K562 (cell line): ENCODE data around the gene CD47. TPM values are rescaled to one million over a fixed set of nuclear protein-coding genes. Genes with fewer than 3 reads are reported as not detected.
A peak's percentile ranks its signal among the peaks of the same experiment; 100 is the strongest.

Experiments used
- ADNP ChIP-seq: fragments of 200-800 bp; sonication (Bioruptor generic); IDR thresholded peaks from 2 replicates; pipeline ENCODE4 v1.6.1; 2016; ENCODE audit warnings: missing genetic modification characterization, missing compliant biosample characterization
- BRD4 ChIP-seq: fragments of 200-600 bp; sonication (generic); IDR thresholded peaks from 2 replicates; pipeline ENCODE4 v1.6.1; 2017; ENCODE audit warnings: inconsistent platforms
- CBX8 ChIP-seq: fragments of 200-600 bp; sonication (generic); IDR thresholded peaks from 2 replicates; pipeline ENCODE4 v1.6.1; 2012; ENCODE audit warnings: borderline replicate concordance, mixed run types, low read depth, mild to moderate bottlenecking, moderate library complexity, mixed read lengths, low read length, control low read depth, inconsistent platforms; ENCODE audit not compliant: poor library complexity, severe bottlenecking; ENCODE audit errors: extremely low read depth
- CXXC5 ChIP-seq: fragments of 250-450 bp; sonication (Bioruptor Pico); IDR thresholded peaks from 2 replicates; pipeline ENCODE4 v1.8.0; 2022; ENCODE audit warnings: inconsistent platforms, mild to moderate bottlenecking, moderate library complexity
- ETV5 ChIP-seq: sonication (generic); formaldehyde crosslinking; IDR thresholded peaks from 2 replicates; pipeline ENCODE4 v1.4.0; 2020; ENCODE audit warnings: low read depth, mild to moderate bottlenecking, missing genetic modification reagents
- KAT7 ChIP-seq: sonication (generic); formaldehyde crosslinking; IDR thresholded peaks from 2 replicates; pipeline ENCODE4 v1.8.0; 2022; ENCODE audit warnings: missing genetic modification reagents, mild to moderate bottlenecking, borderline replicate concordance
- KDM5B ChIP-seq: fragments of 200-600 bp; sonication (generic); IDR thresholded peaks from 2 replicates; pipeline ENCODE4 v1.6.1; 2012; ENCODE audit warnings: low read depth, mild to moderate bottlenecking, moderate library complexity, low read length, control low read depth, inconsistent platforms; ENCODE audit not compliant: insufficient replicate concordance
- LCOR ChIP-seq: sonication (generic); formaldehyde crosslinking; IDR thresholded peaks from 2 replicates; pipeline ENCODE4 v1.8.0; 2022; ENCODE audit warnings: mild to moderate bottlenecking, missing genetic modification reagents
- MIER1 ChIP-seq: fragments of 450-650 bp; IDR thresholded peaks from 2 replicates; pipeline ENCODE4 v1.6.1; 2016; ENCODE audit warnings: antibody characterized with exemption, mild to moderate bottlenecking, low read depth
- RB1 ChIP-seq: fragments of 450-650 bp; IDR thresholded peaks from 2 replicates; pipeline ENCODE4 v1.6.1; 2017; ENCODE audit warnings: low read depth, mild to moderate bottlenecking
- SLC30A9 ChIP-seq: fragments of 250-450 bp; sonication (Bioruptor Pico); IDR thresholded peaks from 2 replicates; pipeline ENCODE4 v1.8.0; 2022; ENCODE audit warnings: mild to moderate bottlenecking, moderate library complexity
- SOX6 ChIP-seq: fragments of 450-650 bp; IDR thresholded peaks from 2 replicates; pipeline ENCODE4 v1.6.1; 2014; ENCODE audit warnings: mild to moderate bottlenecking
- TAF15 ChIP-seq: fragments of 200-400 bp; formaldehyde crosslinking; IDR thresholded peaks from 2 replicates; pipeline ENCODE4 v1.6.1; 2017; ENCODE audit warnings: mild to moderate bottlenecking, low read depth, low read length, moderate library complexity
- U2AF1 ChIP-seq: fragments of 200-400 bp; formaldehyde crosslinking; optimal IDR thresholded peaks from 2 replicates; pipeline ENCODE3; 2017; ENCODE audit warnings: mild to moderate bottlenecking, low read depth, low read length, moderate library complexity
- ZFP1 ChIP-seq: fragments of 450-650 bp; formaldehyde crosslinking; IDR thresholded peaks from 2 replicates; pipeline ENCODE4 v1.4.0; 2020; ENCODE audit warnings: mild to moderate bottlenecking, mixed read lengths
- ZNF217 ChIP-seq: sonication (generic); formaldehyde crosslinking; IDR thresholded peaks from 2 replicates; pipeline ENCODE4 v1.8.0; 2022; ENCODE audit warnings: mild to moderate bottlenecking, missing genetic modification reagents
- ZNF436 ChIP-seq: fragments of 250-450, 450-650 bp; sonication (Bioruptor Pico); formaldehyde crosslinking; IDR thresholded peaks from 2 replicates; pipeline ENCODE4 v1.7.0; 2020; ENCODE audit warnings: mild to moderate bottlenecking
- polyA plus RNA-seq, 8 experiments: library from polyadenylated mRNA; depleted of rRNA in 4 of 8; stranded (reverse) in 5 of 8; unstranded in 3 of 8; fragments of >200 nt; fragmentation: Nextera tagmentation in 2 of 8; fragmentation: Illumina TruSeq in 1 of 8; extraction: Ambion mirVana in 2 of 8; extraction: Trizol in 1 of 8; gene quantifications; 2 replicates each; pipeline versions ENCODE4 v1.2.1 to v1.2.3, GENCODE V29; 2011 to 2014; ENCODE audit warnings: inconsistent platforms in 1 of 8, missing spikeins in 1 of 8
- total RNA-seq, 7 experiments: library from RNA; depleted of rRNA in 6 of 7; stranded (reverse); fragments of >200 nt in 6 of 7; fragmentation: Illumina TruSeq in 2 of 7; extraction: Trizol in 2 of 7; gene quantifications; 2 replicates each; pipeline versions ENCODE4 v1.2.1 to v1.2.3, GENCODE V29; 2011 to 2021; ENCODE audit warnings: low replicate concordance in 1 of 7
- TF ChIP-seq, protein P1 (sequence below), 2 experiments: fragments of 450-650 bp; IDR thresholded peaks; 2 replicates each; pipeline ENCODE4 v1.6.1; 2016
- TF ChIP-seq, protein P2 (sequence below), 2 experiments: fragments of 450-650 bp in 1 of 2; sonication (generic) in 1 of 2; formaldehyde crosslinking; conservative IDR thresholded peaks; 2 replicates each; pipeline versions ENCODE4 v1.4.0 to v1.8.1; 2020 to 2022; ENCODE audit warnings: mild to moderate bottlenecking in 1 of 2, missing genetic modification reagents in 1 of 2
- TF ChIP-seq, protein P3 (sequence below): fragments of 250-450 bp; sonication (Bioruptor Pico); IDR thresholded peaks from 2 replicates; pipeline ENCODE4 v1.8.0; 2021; ENCODE audit warnings: borderline replicate concordance, mild to moderate bottlenecking, moderate library complexity; ENCODE audit not compliant: poor library complexity, severe bottlenecking

Gene CD47
- total and polyA plus RNA-seq, 9 of the 15 experiments (the other 6 are each of a cell fraction or from before 2014, with no cell fraction given), result 10.2 to 62.6 (median 36.3) TPM

DNA sequence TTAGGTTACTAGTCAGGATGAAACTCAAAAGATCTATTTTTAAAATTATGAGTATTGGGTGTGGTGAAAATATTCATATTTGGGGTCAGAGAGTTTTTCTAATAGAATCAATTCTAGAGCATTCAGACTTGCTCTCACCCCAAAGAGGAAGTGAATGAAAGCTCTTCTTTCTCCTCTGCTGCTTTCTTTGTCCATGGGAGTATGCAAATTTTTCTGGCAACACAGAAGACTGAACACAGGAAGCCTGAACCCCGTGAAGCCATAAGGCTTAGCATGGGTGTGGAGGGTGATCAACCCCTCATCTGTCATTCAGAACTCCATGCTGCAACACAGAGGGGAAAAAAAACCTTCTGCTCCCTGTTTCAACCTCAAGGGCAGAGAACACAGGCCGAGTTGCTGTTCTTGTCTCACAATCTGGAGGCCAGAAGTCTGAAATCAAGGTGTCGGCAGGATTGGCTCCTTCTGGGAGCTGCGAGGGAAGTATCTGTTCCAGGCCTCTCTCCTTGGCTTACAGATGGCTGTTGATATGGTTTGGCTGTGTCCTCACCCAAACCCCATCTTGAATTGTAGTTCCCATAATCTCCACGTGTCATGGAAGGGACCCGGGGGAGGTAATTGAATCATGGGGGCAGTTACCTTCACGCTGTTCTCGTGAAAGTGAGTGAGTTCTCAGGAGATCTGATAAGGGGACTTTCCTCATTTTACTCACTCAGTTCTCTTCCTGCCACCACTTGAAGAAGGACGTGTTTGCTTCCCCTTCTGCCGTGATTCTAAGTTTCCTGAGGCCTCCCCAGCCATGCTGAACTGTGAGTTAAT is 33.7 kb upstream of the CD47 start (continued):
- TF ChIP-seq BRD4 (no peak; the same call in 1 of the 2 replicates), CXXC5 (CRISPR knock-in tag) (peak; percentile 80), SOX6 (peak; percentile 44), KDM5B (no peak), KAT7 (no peak), TAF15 (no peak), LCOR (CRISPR knock-in tag) (no peak), RB1 (no peak), ADNP (tag) (no peak), ZNF217 (CRISPR knock-in tag) (no peak), CBX8 (no peak), U2AF1 (no peak), MIER1 (no peak), ZNF436 (CRISPR knock-in tag) (no peak), SLC30A9 (CRISPR knock-in tag) (no peak), ETV5 (CRISPR knock-in tag) (0 out of 2 replicates have a peak, but pooled peaks have one; percentile 20), ZFP1 (CRISPR knock-in tag) (no peak)
- TF ChIP-seq, protein P1, sequence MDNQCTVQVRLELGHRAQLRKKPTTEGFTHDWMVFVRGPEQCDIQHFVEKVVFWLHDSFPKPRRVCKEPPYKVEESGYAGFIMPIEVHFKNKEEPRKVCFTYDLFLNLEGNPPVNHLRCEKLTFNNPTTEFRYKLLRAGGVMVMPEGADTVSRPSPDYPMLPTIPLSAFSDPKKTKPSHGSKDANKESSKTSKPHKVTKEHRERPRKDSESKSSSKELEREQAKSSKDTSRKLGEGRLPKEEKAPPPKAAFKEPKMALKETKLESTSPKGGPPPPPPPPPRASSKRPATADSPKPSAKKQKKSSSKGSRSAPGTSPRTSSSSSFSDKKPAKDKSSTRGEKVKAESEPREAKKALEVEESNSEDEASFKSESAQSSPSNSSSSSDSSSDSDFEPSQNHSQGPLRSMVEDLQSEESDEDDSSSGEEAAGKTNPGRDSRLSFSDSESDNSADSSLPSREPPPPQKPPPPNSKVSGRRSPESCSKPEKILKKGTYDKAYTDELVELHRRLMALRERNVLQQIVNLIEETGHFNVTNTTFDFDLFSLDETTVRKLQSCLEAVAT (IDR thresholded peaks at IDR 0.05), result no peak
- TF ChIP-seq, protein P2, sequence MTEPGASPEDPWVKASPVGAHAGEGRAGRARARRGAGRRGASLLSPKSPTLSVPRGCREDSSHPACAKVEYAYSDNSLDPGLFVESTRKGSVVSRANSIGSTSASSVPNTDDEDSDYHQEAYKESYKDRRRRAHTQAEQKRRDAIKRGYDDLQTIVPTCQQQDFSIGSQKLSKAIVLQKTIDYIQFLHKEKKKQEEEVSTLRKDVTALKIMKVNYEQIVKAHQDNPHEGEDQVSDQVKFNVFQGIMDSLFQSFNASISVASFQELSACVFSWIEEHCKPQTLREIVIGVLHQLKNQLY (CRISPR knock-in tag; conservative IDR thresholded peaks at IDR 0.05), result no peak
- TF ChIP-seq, protein P3, sequence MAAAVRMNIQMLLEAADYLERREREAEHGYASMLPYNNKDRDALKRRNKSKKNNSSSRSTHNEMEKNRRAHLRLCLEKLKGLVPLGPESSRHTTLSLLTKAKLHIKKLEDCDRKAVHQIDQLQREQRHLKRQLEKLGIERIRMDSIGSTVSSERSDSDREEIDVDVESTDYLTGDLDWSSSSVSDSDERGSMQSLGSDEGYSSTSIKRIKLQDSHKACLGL, result no peak
